ENCODE data around the gene FOXP1. TPM values are rescaled to one million over a fixed set of nuclear protein-coding genes. Genes with fewer than 3 reads are reported as not detected.

Gene FOXP1
- total RNA-seq, 1 experiment from 2014 or later = 2.9 TPM

DNA sequence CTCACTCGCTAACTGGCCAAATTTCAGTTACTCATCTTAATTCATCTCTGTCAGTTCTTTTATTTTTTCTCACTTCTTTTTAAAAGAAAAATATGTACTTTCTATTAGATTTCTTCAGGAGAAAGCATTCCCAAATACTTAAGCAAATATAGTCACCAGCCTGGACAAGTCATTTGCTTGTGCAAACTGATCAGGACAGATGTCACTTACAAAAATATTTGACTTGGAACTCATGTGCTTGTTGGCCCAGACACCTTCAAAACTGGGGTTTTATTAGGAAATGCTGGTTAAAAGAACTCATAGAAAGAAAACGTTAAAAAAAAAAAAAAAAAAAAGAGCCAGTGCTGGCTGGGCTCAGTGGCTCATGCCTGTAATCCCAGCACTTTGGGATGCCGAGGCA is 31.3 kb upstream of the FOXP1 start:
- Histone ChIP-seq H3K4me1 (ENCODE audit: control insufficient read depth, insufficient read depth, low read length) (no peaks in the 10 kb centered on the region), H3K9me3 (ENCODE audit: control insufficient read depth, insufficient read depth, low read depth, low read length) (no peaks in the 10 kb centered on the region), H3K4me3 (ENCODE audit: low read depth in 2 of 2, low read length in 2 of 2) (no peak overlapping the region), H3K36me3 (ENCODE audit: control insufficient read depth, insufficient read depth, low read length) (no peaks in the 10 kb centered on the region), H3K27me3 (ENCODE audit: control insufficient read depth, insufficient read depth, low read length) (no peaks in the 10 kb centered on the region), H3K27ac (ENCODE audit: low read length) (no peak overlapping the region)
- no peak for TF ChIP-seq POLR2AphosphoS5 (IDR thresholded peaks at IDR 0.05; ENCODE audit: low read depth, low read length)
- no peak for TF ChIP-seq SIN3A (IDR thresholded peaks at IDR 0.05; ENCODE audit: borderline replicate concordance, insufficient read depth, low read depth, low read length)
- TF ChIP-seq, protein P1, sequence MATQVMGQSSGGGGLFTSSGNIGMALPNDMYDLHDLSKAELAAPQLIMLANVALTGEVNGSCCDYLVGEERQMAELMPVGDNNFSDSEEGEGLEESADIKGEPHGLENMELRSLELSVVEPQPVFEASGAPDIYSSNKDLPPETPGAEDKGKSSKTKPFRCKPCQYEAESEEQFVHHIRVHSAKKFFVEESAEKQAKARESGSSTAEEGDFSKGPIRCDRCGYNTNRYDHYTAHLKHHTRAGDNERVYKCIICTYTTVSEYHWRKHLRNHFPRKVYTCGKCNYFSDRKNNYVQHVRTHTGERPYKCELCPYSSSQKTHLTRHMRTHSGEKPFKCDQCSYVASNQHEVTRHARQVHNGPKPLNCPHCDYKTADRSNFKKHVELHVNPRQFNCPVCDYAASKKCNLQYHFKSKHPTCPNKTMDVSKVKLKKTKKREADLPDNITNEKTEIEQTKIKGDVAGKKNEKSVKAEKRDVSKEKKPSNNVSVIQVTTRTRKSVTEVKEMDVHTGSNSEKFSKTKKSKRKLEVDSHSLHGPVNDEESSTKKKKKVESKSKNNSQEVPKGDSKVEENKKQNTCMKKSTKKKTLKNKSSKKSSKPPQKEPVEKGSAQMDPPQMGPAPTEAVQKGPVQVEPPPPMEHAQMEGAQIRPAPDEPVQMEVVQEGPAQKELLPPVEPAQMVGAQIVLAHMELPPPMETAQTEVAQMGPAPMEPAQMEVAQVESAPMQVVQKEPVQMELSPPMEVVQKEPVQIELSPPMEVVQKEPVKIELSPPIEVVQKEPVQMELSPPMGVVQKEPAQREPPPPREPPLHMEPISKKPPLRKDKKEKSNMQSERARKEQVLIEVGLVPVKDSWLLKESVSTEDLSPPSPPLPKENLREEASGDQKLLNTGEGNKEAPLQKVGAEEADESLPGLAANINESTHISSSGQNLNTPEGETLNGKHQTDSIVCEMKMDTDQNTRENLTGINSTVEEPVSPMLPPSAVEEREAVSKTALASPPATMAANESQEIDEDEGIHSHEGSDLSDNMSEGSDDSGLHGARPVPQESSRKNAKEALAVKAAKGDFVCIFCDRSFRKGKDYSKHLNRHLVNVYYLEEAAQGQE (IDR thresholded peaks at IDR 0.05; ENCODE audit: insufficient read depth in 1 of 2, low read depth in 2 of 2, low read length in 1 of 2) = no peak
- TF ChIP-seq CTCF (IDR thresholded peaks at IDR 0.05) = no peak
- TF ChIP-seq TCF7L2 (IDR thresholded peaks at IDR 0.05; ENCODE audit: low read depth, low read length) = no peak
- intact Hi-C loops (cut with micrococcal nuclease; ENCODE audit: unreplicated experiment) (no loop called here), in situ Hi-C loops (cut with HindIII; ENCODE audit: low pct_unique_long_range_greater_than_20kb, low sequenced_read_pairs) (no loop called here)
- no peak for ATAC-seq
- no TSS peak for BruUV-seq (replicated peaks)
- POLR2A ChIA-PET = no interaction called here
- CTCF ChIA-PET = no interaction called here
- DNase-seq (ENCODE audit: low read depth, low spot score) = no peak

- no peaks in the 10 kb centered on the region for H3K4me1 ChIP-seq (ENCODE audit: control insufficient read depth, insufficient read depth, low read length)
- DNase-seq (ENCODE audit: low read depth, low spot score) = no peak
- H3K4me3 ChIP-seq (ENCODE audit: low read depth in 2 of 2, low read length in 2 of 2) = no peak overlapping the region
- ChIA-PET POLR2A (no interaction called here), CTCF (no interaction called here)
- H3K27me3 ChIP-seq (ENCODE audit: control insufficient read depth, insufficient read depth, low read length) = no peaks in the 10 kb centered on the region
- ATAC-seq = no peak
- BruUV-seq (replicated peaks) = no TSS peak
- H3K36me3 ChIP-seq (ENCODE audit: control insufficient read depth, insufficient read depth, low read length) = no peaks in the 10 kb centered on the region
- in situ Hi-C loops (cut with HindIII; ENCODE audit: low pct_unique_long_range_greater_than_20kb, low sequenced_read_pairs) = no loop called here
- TF ChIP-seq POLR2AphosphoS5 (IDR thresholded peaks at IDR 0.05; ENCODE audit: low read depth, low read length) (no peak), TCF7L2 (IDR thresholded peaks at IDR 0.05; ENCODE audit: low read depth, low read length) (no peak), CTCF (IDR thresholded peaks at IDR 0.05) (no peak), SIN3A (IDR thresholded peaks at IDR 0.05; ENCODE audit: borderline replicate concordance, insufficient read depth, low read depth, low read length) (no peak)
- TF ChIP-seq, protein P1 (IDR thresholded peaks at IDR 0.05; ENCODE audit: insufficient read depth in 1 of 2, low read depth in 2 of 2, low read length in 1 of 2) = no peak
- intact Hi-C loops (cut with micrococcal nuclease; ENCODE audit: unreplicated experiment) = no loop called here
- H3K9me3 ChIP-seq (ENCODE audit: control insufficient read depth, insufficient read depth, low read depth, low read length) = no peaks in the 10 kb centered on the region
- no peak overlapping the region for H3K27ac ChIP-seq (ENCODE audit: low read length)
These were observed 30.9 kb upstream of the FOXP1 start for GRCh38 chr3:71614426-71614825.

Data from Panc1 (cell line).